GM19328 (cell line): ENCODE results near the gene CHRNA3.
"Not testable (repeated sequence)": the region's sequence is repeated elsewhere in the genome, so short reads cannot be mapped to it uniquely, and the experiment has no call there.

Source experiments
- ATAC-seq: cut with Tn5 transposase; IDR thresholded peaks from one replicate; pipeline ENCODE4 v1.9.1; 2021; ENCODE audit warnings: mild to moderate bottlenecking, moderate library complexity; ENCODE audit not compliant: unreplicated experiment

The CHRNA3 gene

GRCh38 chr15:78563092-78563491 lies 57.7 kb downstream of the CHRNA3 start:
- no peak for ATAC-seq

- no peak for ATAC-seq
These were observed 59.3 kb downstream of the CHRNA3 start for GRCh38 chr15:78561490-78561889.

GRCh38 chr15:78560201-78560600 lies 60.6 kb downstream of the CHRNA3 start:
- not testable (repeated sequence) for ATAC-seq

GRCh38 chr15:78552597-78552996 lies 68.2 kb downstream of the CHRNA3 start:
- no peak for ATAC-seq

- ATAC-seq, result no peak
These were observed 68.9 kb downstream of the CHRNA3 start for GRCh38 chr15:78551902-78552301.

GRCh38 chr15:78550815-78551214 lies 70.0 kb downstream of the CHRNA3 start:
- no peak for ATAC-seq

GRCh38 chr15:78550194-78550593 lies 70.6 kb downstream of the CHRNA3 start:
- ATAC-seq, result no peak
